ENCODE results near the gene RABIF. TPM values are rescaled to one million over a fixed set of nuclear protein-coding genes. Genes with fewer than 3 reads are reported as not detected.
"Not testable (repeated sequence)": the region's sequence is repeated elsewhere in the genome, so short reads cannot be mapped to it uniquely, and the experiment has no call there.

RABIF gene
- total RNA-seq: 1 to 10 TPM; 3.8 to 7.6 (median 6.0) TPM

- intact Hi-C loops (cut with DNase I; ENCODE audit: low total_unique reads): loop anchor here (5.0 kb wide), 1 partner anchor 81 kb away; the partner anchor contains the start of gene KDM5B
- Histone ChIP-seq H3K27me3 (no peaks in the 10 kb centered on the region), H3K36me3 (no peaks in the 10 kb centered on the region), H3K9me3 (no peaks in the 10 kb centered on the region), H3K4me3 (peak within 1 kb of the TSS; percentile 70 to 88), H3K27ac (peak within 1 kb of the TSS; percentile 87 to 97), H3K4me1 (no peaks in the 10 kb centered on the region)
- peak; percentile 64 to 92 for TF ChIP-seq POLR2A (IDR thresholded peaks at IDR 0.05)
- TF ChIP-seq CTCF (IDR thresholded peaks at IDR 0.05): peak in 2 of 4 experiments; percentile 25 to 50
- peak; percentile 94 to 98 for DNase-seq
Observed at GRCh38 chr1:202888531-202889360, at the start of gene RABIF. TSS of gene RABIF (minus strand) at chr1:202889149. CDS start at chr1:202889098, 51 bp downstream.

DNA sequence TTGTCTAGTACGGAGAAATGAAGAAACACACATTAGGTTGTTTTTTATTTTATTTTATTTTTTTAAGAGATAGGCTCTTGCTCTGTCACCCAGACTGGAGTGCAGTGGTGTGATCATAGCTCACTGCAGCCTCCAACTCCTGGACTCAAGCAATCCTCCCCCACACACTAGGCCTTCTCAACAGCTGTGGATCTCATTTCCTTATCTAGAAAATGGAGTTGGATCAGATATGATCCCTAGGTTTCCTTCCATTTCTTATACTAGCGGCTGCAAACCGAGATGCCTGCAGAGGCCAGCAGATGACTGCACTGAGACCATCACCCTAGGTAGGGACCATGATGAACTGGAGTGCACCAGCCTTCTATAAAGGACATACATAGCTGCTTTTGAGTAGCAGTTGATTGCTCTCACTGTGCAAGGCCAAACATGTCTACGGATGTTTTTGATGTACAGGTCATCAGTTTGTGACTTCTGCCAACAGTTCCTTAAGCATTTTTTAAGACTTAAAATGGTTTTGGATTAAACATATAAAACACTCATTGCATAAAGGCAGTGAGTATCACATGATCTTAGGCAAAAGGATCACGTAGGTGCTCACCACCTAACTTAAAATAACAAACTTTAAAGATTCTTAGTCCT is 49.5 kb upstream of the RABIF start:
- Histone ChIP-seq H3K36me3 (no peaks in the 10 kb centered on the region), H3K4me3 (no peak overlapping the region), H3K4me1 (no peaks in the 10 kb centered on the region), H3K9me3 (no peaks in the 10 kb centered on the region), H3K27ac (no peak overlapping the region), H3K27me3 (no peaks in the 10 kb centered on the region)
- TF ChIP-seq CTCF (IDR thresholded peaks at IDR 0.05) (no peak), POLR2A (IDR thresholded peaks at IDR 0.05) (no peak)
- intact Hi-C loops (cut with DNase I; ENCODE audit: low total_unique reads): no loop called here
- no peak for DNase-seq

DNA sequence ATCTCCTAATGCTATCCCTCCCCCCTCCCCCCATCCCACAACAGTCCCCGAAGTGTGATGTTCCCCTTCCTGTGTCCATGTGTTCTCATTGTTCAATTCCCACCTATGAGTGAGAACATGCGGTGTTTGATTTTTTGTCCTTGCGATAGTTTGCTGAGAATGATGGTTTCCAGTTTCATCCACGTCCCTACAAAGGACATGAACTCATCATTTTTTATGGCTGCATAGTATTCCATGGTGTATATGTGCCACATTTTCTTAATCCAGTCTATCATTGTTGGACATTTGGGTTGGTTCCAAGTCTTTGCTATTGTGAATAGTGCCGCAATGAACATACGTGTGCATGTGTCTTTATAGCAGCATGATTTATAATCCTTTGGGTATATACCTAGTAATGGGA is 47.5 kb upstream of the RABIF start:
- H3K27ac ChIP-seq; H3K27me3 ChIP-seq; H3K4me1 ChIP-seq; H3K4me3 ChIP-seq; H3K9me3 ChIP-seq; intact Hi-C loops (cut with DNase I; ENCODE audit: low total_unique reads); H3K36me3 ChIP-seq; DNase-seq: not testable (repeated sequence)

DNA sequence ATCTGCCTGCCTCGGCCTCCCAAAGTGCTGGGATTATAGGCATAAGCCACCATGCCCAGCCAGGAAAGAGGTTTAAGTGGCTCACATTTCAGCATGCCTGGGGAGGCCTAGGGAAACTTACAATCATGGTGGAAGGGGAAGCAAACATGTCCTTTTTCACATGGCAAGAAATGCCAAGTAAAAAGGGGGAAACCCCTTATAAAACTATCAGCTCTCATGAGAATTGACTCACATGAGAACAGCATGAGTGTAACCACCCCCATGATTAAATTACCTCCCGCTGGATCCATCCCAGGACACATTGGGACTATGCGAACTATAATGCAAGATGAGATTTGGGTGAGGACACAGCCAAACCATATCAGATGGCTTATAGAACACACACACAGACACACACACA is 46.9 kb upstream of the RABIF start:
- H3K9me3 ChIP-seq: no peaks in the 10 kb centered on the region
- no peaks in the 10 kb centered on the region for H3K36me3 ChIP-seq
- H3K27ac ChIP-seq: no peak overlapping the region
- no peak overlapping the region for H3K4me3 ChIP-seq
- H3K27me3 ChIP-seq: no peaks in the 10 kb centered on the region
- TF ChIP-seq CTCF (IDR thresholded peaks at IDR 0.05) (no peak), POLR2A (IDR thresholded peaks at IDR 0.05) (no peak)
- intact Hi-C loops (cut with DNase I; ENCODE audit: low total_unique reads): no loop called here
- H3K4me1 ChIP-seq: no peaks in the 10 kb centered on the region
- no peak for DNase-seq

DNA sequence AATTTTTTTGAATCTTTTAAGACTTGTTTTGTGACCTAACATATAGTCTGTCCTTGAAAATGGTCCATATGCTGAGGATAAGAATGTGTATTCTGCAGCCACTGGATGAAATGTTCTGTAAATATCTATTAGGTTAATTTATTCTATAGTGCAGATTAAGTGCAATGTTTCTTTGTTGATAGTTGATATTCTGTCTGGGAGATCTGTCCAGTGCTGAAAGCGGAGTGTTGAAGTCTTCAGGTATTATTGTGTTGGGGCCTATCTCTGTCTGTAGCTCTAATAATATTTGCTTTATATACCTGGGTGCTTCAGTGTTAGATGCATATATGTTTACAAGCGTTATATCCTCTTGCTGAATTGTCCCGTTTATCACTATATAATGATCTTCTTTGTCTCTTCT is 45.8 kb upstream of the RABIF start:
- H3K4me1 ChIP-seq: no peaks in the 10 kb centered on the region
- TF ChIP-seq POLR2A (IDR thresholded peaks at IDR 0.05) (no peak), CTCF (IDR thresholded peaks at IDR 0.05) (no peak)
- no peaks in the 10 kb centered on the region for H3K9me3 ChIP-seq
- no peak for DNase-seq
- intact Hi-C loops (cut with DNase I; ENCODE audit: low total_unique reads): no loop called here
- no peak overlapping the region for H3K27ac ChIP-seq
- no peaks in the 10 kb centered on the region for H3K27me3 ChIP-seq
- H3K4me3 ChIP-seq: no peak overlapping the region
- H3K36me3 ChIP-seq: no peaks in the 10 kb centered on the region
